Erythroblast (primary cell): ENCODE data around the gene FAM83E.

Experiments used
- GATA1 ChIP-seq: IDR thresholded peaks from 2 replicates; pipeline ENCODE4 v1.6.1; 2011; ENCODE audit warnings: low read depth, mild to moderate bottlenecking, control low read depth, low read length, moderate library complexity
- POLR2A ChIP-seq: IDR thresholded peaks from 2 replicates; pipeline ENCODE4 v1.6.1; 2011; ENCODE audit warnings: mild to moderate bottlenecking, low read length

GRCh38 chr19:48611872-48612271 is 3.0 kb downstream of the FAM83E start:
- no peak for TF ChIP-seq POLR2A
- TF ChIP-seq GATA1: no peak
